Motor neuron (in vitro differentiated cells): Measurements from ENCODE around the gene PHRF1. TPM values are rescaled to one million over a fixed set of nuclear protein-coding genes. Genes with fewer than 3 reads are reported as not detected.

ENCODE experiments used
- ATAC-seq, 8 experiments: fragments of 200-7000 bp; cut with Tn5 transposase; replicated peaks in 6 of 8; 2 replicates each; pipeline ENCODE4 v1.8.0; 2021; ENCODE audit warnings: mild to moderate bottlenecking in 8 of 8, moderate library complexity in 8 of 8
- H3K27ac ChIP-seq, 2 donors: fragments of 250-450 bp; sonication (Bioruptor Pico); 2 replicates each; pipeline ENCODE4 v1.9.0; 2021; ENCODE audit warnings: antibody characterized with exemption in 2 of 2, mild to moderate bottlenecking in 2 of 2, moderate library complexity in 1 of 2
- H3K4me1 ChIP-seq, 2 donors: fragments of 250-450 bp; sonication (Bioruptor Pico); replicated peaks in 1 of 2; 2 replicates each; pipeline ENCODE4 v1.6.1; 2021; ENCODE audit warnings: antibody characterized with exemption in 2 of 2, mild to moderate bottlenecking in 2 of 2, moderate library complexity in 1 of 2
- H3K4me3 ChIP-seq, 5 donors: fragments of 250-450 bp; sonication (Bioruptor Pico); 2 replicates each; pipeline ENCODE4 v1.9.0; 2021; ENCODE audit warnings: antibody characterized with exemption in 5 of 5, mild to moderate bottlenecking in 5 of 5, moderate library complexity in 4 of 5
- WGBS, 10 experiments: fragments of 450-650 bp; shearing (Covaris generic); methylation state at CpG; one replicate each; pipeline ENCODE4 v1.0.0; 2022; 5-methylcytosine and 5-hydroxymethylcytosine counted together
- in situ Hi-C, 9 experiments: fragments of 400-800 bp; cut with MboI; loops; one replicate each; pipeline ENCODE4 v1.15.0; 2021; ENCODE audit warnings: low sequenced_read_pairs in 9 of 9, low pct_unique_long_range_greater_than_20kb in 2 of 9; ENCODE audit not compliant: unreplicated experiment in 9 of 9
- total RNA-seq, 8 experiments: library from RNA; unstranded; fragments of 300-600 nt; gene quantifications; 2 replicates each; pipeline versions ENCODE4 v1.2.3 to v1.2.4, GENCODE V29; 2022

Gene PHRF1
- total RNA-seq, 8 experiments from 2014 or later: 11.9 to 32.0 (median 16.0) TPM

- Histone ChIP-seq H3K4me1 (peaks cover 19 to 27% of the 10 kb centered on the region in 2 donors), H3K27ac (peak overlapping the region; percentile 77 to 79), H3K4me3 (peak overlapping the region; percentile 51 to 75 (median 69))
- WGBS, 10 experiments: 0% methylated on average over 1 to 5 of the region's 25 CpGs; no CpG with 5 or more reads in 8 of the 10 experiments
- in situ Hi-C loops: loop anchor here in 1 of 9 experiments (25.0 kb wide), 1 partner anchor 188 kb away; no protein-coding TSS in a partner anchor
- peak in 5 of 8 experiments; percentile 1 to 10 (median 7) for ATAC-seq
Measured at GRCh38 chr11:574632-575312, 1.5 kb upstream of the PHRF1 start.

- 0% methylated on average over 6 of the region's 81 CpGs; no CpG with 5 or more reads in 9 of the 10 experiments for WGBS, 10 experiments
- H3K27ac ChIP-seq: peak overlapping the region; percentile 77 to 79
- in situ Hi-C loops: no loop called here
- peaks cover 19 to 29% of the 10 kb centered on the region in 2 donors for H3K4me1 ChIP-seq
- ATAC-seq: peak; percentile 2 to 73 (median 64)
- peak overlapping the region; percentile 51 to 75 (median 69) for H3K4me3 ChIP-seq
Measured at GRCh38 chr11:575313-575995, 816 bp upstream of the PHRF1 start.

- WGBS, 10 experiments: 0 to 83% (median 6%) methylated on average over 1 to 12 of the region's 48 CpGs; no CpG with 5 or more reads in 1 of the 10 experiments
- ATAC-seq: peak in 1 of 8 experiments; percentile 10
- H3K27ac ChIP-seq: peak overlapping the region; percentile 33 to 100
Measured at GRCh38 chr11:576811-577610, 741 bp downstream of the PHRF1 start.

GRCh38 chr11:577611-577894 lies 1.3 kb downstream of the PHRF1 start:
- no peak for ATAC-seq
- WGBS, 10 experiments: 0 to 100% (median 41%) methylated on average over 1 to 4 of the region's 6 CpGs; no CpG with 5 or more reads in 2 of the 10 experiments
- peak overlapping the region in 1 of 2 donors; percentile 100 for H3K27ac ChIP-seq

More at GRCh38 chr11:576811-577610, 741 bp downstream of the PHRF1 start:
- in situ Hi-C loops: no loop called here
- peaks cover 19 to 26% of the 10 kb centered on the region in 2 donors for H3K4me1 ChIP-seq
- peak overlapping the region; percentile 79 to 90 (median 87) for H3K4me3 ChIP-seq

GRCh38 chr11:578276-579035 lies 2.2 kb downstream of the PHRF1 start:
- no peak overlapping the region for H3K27ac ChIP-seq
- no peak for ATAC-seq
- WGBS, 10 experiments: 46 to 100% (median 71%) methylated on average over 1 to 10 of the region's 21 CpGs; no CpG with 5 or more reads in 2 of the 10 experiments
- in situ Hi-C loops: no loop called here
- peaks cover 18 to 26% of the 10 kb centered on the region in 2 donors for H3K4me1 ChIP-seq
- peak overlapping the region in 2 of 5 donors; percentile 87 to 89 for H3K4me3 ChIP-seq

More at GRCh38 chr11:577611-577894, 1.3 kb downstream of the PHRF1 start:
- in situ Hi-C loops: no loop called here
- Histone ChIP-seq H3K4me1 (peaks cover 19 to 26% of the 10 kb centered on the region in 2 donors), H3K4me3 (peak overlapping the region; percentile 79 to 90 (median 87))

- in situ Hi-C loops: no loop called here
- H3K27ac ChIP-seq: no peak overlapping the region
- WGBS, 10 experiments: 60 to 100% (median 79%) methylated on average over 1 to 11 of the region's 20 CpGs; no CpG with 5 or more reads in 4 of the 10 experiments
Measured at GRCh38 chr11:579830-580601, 3.7 kb downstream of the PHRF1 start.

GRCh38 chr11:581342-581741 lies 5.1 kb downstream of the PHRF1 start:
- ATAC-seq: no peak
- Histone ChIP-seq H3K4me3 (no peak overlapping the region), H3K4me1 (peaks cover 14 to 21% of the 10 kb centered on the region in 2 donors), H3K27ac (no peak overlapping the region)
- in situ Hi-C loops: no loop called here
- WGBS, 10 experiments: 56 to 100% (median 85%) methylated on average over 2 to 7 of the region's 14 CpGs; no CpG with 5 or more reads in 5 of the 10 experiments

More at GRCh38 chr11:579830-580601, 3.7 kb downstream of the PHRF1 start:
- peak in 1 of 8 experiments; percentile 20 for ATAC-seq
- Histone ChIP-seq H3K4me3 (no peak overlapping the region), H3K4me1 (peaks cover 14 to 21% of the 10 kb centered on the region in 2 donors)

GRCh38 chr11:581752-582151 lies 5.5 kb downstream of the PHRF1 start:
- no peak overlapping the region for H3K4me3 ChIP-seq
- in situ Hi-C loops: no loop called here
- WGBS, 10 experiments: 83 to 100% (median 92%) methylated on average over 1 to 13 of the region's 17 CpGs; no CpG with 5 or more reads in 3 of the 10 experiments
- ATAC-seq: no peak
- H3K27ac ChIP-seq: no peak overlapping the region
- peaks cover 14 to 21% of the 10 kb centered on the region in 2 donors for H3K4me1 ChIP-seq

- ATAC-seq: no peak
- H3K4me1 ChIP-seq: peaks cover 0 to 7% of the 10 kb centered on the region in 2 donors
- H3K4me3 ChIP-seq: no peak overlapping the region
- in situ Hi-C loops: no loop called here
- H3K27ac ChIP-seq: no peak overlapping the region
- 100% methylated on average over 1 to 4 of the region's 10 CpGs; no CpG with 5 or more reads in 8 of the 10 experiments for WGBS, 10 experiments
Measured at GRCh38 chr11:584287-584686, 8.0 kb downstream of the PHRF1 start.

GRCh38 chr11:586376-587316 lies 10.4 kb downstream of the PHRF1 start:
- H3K27ac ChIP-seq: no peak overlapping the region
- 73 to 100% (median 97%) methylated on average over 1 to 9 of the region's 32 CpGs; no CpG with 5 or more reads in 3 of the 10 experiments for WGBS, 10 experiments
- ATAC-seq: no peak
- in situ Hi-C loops: no loop called here
- no peak overlapping the region for H3K4me3 ChIP-seq
- H3K4me1 ChIP-seq: no peaks in the 10 kb centered on the region

GRCh38 chr11:587546-587945 lies 11.3 kb downstream of the PHRF1 start:
- ATAC-seq: peak in 5 of 8 experiments; percentile 13 to 20 (median 16)
- Histone ChIP-seq H3K4me1 (no peaks in the 10 kb centered on the region), H3K4me3 (no peak overlapping the region), H3K27ac (peak overlapping the region in 1 of 2 donors; percentile 17)
- 69 to 100% (median 85%) methylated on average over 1 to 5 of the region's 8 CpGs; no CpG with 5 or more reads in 4 of the 10 experiments for WGBS, 10 experiments
- in situ Hi-C loops: no loop called here
